HEK293 (cell line): ENCODE measurements around the gene WLS.

Source experiments
- YY1 ChIP-seq: fragments of 450-650 bp; formaldehyde crosslinking; IDR thresholded peaks from 2 replicates; pipeline ENCODE4 v1.5.1; 2018; ENCODE audit warnings: missing biosample characterization, missing genetic modification characterization
- ZEB2 ChIP-seq: fragments of 450-650 bp; formaldehyde crosslinking; IDR thresholded peaks from 2 replicates; pipeline ENCODE4 v1.5.1; 2016; ENCODE audit warnings: missing biosample characterization, missing genetic modification characterization
- TF ChIP-seq, protein P1 (sequence below): fragments of 450-650 bp; formaldehyde crosslinking; IDR thresholded peaks from 2 replicates; pipeline ENCODE4 v1.5.1; 2016; ENCODE audit warnings: missing biosample characterization, missing genetic modification characterization, borderline replicate concordance
- TF ChIP-seq, protein P2 (sequence below): fragments of 450-650 bp; formaldehyde crosslinking; IDR thresholded peaks from 2 replicates; pipeline ENCODE4 v1.5.1; 2016; ENCODE audit warnings: missing biosample characterization, missing genetic modification characterization, low read depth

DNA sequence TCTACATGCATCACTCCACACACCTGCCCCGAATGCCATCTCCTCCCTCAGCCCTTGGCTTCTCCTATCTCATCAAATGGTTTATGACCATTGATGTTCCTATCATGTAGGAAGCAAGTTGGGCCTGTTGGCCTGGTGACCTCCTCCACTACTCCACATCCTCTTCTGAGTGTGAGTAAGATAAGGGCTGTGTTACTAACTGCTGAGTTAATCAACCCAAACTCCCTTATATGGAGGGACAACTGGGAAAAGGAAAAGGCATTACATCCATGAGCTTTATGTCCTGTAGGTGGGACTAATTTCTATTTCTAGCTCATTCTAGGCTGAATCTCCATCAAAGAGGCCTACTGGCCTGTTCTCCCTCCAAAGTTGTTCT lies 57.6 kb downstream of the WLS start:
- no peak for TF ChIP-seq ZEB2 (tag by site-specific recombination)
- TF ChIP-seq, protein P1, sequence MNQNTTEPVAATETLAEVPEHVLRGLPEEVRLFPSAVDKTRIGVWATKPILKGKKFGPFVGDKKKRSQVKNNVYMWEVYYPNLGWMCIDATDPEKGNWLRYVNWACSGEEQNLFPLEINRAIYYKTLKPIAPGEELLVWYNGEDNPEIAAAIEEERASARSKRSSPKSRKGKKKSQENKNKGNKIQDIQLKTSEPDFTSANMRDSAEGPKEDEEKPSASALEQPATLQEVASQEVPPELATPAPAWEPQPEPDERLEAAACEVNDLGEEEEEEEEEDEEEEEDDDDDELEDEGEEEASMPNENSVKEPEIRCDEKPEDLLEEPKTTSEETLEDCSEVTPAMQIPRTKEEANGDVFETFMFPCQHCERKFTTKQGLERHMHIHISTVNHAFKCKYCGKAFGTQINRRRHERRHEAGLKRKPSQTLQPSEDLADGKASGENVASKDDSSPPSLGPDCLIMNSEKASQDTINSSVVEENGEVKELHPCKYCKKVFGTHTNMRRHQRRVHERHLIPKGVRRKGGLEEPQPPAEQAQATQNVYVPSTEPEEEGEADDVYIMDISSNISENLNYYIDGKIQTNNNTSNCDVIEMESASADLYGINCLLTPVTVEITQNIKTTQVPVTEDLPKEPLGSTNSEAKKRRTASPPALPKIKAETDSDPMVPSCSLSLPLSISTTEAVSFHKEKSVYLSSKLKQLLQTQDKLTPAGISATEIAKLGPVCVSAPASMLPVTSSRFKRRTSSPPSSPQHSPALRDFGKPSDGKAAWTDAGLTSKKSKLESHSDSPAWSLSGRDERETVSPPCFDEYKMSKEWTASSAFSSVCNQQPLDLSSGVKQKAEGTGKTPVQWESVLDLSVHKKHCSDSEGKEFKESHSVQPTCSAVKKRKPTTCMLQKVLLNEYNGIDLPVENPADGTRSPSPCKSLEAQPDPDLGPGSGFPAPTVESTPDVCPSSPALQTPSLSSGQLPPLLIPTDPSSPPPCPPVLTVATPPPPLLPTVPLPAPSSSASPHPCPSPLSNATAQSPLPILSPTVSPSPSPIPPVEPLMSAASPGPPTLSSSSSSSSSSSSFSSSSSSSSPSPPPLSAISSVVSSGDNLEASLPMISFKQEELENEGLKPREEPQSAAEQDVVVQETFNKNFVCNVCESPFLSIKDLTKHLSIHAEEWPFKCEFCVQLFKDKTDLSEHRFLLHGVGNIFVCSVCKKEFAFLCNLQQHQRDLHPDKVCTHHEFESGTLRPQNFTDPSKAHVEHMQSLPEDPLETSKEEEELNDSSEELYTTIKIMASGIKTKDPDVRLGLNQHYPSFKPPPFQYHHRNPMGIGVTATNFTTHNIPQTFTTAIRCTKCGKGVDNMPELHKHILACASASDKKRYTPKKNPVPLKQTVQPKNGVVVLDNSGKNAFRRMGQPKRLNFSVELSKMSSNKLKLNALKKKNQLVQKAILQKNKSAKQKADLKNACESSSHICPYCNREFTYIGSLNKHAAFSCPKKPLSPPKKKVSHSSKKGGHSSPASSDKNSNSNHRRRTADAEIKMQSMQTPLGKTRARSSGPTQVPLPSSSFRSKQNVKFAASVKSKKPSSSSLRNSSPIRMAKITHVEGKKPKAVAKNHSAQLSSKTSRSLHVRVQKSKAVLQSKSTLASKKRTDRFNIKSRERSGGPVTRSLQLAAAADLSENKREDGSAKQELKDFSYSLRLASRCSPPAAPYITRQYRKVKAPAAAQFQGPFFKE (tag by site-specific recombination) = no peak
- no peak for TF ChIP-seq YY1 (tag by site-specific recombination)
- TF ChIP-seq, protein P2, sequence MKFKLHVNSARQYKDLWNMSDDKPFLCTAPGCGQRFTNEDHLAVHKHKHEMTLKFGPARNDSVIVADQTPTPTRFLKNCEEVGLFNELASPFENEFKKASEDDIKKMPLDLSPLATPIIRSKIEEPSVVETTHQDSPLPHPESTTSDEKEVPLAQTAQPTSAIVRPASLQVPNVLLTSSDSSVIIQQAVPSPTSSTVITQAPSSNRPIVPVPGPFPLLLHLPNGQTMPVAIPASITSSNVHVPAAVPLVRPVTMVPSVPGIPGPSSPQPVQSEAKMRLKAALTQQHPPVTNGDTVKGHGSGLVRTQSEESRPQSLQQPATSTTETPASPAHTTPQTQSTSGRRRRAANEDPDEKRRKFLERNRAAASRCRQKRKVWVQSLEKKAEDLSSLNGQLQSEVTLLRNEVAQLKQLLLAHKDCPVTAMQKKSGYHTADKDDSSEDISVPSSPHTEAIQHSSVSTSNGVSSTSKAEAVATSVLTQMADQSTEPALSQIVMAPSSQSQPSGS = no peak
